RKO (cell line): ENCODE results near the gene ANXA7.

ENCODE experiments used
- DNase-seq: peaks from one replicate; pipeline ENCODE4 v3.0.0-alpha.2; 2016; ENCODE audit warnings: low spot score

The ANXA7 gene

DNA sequence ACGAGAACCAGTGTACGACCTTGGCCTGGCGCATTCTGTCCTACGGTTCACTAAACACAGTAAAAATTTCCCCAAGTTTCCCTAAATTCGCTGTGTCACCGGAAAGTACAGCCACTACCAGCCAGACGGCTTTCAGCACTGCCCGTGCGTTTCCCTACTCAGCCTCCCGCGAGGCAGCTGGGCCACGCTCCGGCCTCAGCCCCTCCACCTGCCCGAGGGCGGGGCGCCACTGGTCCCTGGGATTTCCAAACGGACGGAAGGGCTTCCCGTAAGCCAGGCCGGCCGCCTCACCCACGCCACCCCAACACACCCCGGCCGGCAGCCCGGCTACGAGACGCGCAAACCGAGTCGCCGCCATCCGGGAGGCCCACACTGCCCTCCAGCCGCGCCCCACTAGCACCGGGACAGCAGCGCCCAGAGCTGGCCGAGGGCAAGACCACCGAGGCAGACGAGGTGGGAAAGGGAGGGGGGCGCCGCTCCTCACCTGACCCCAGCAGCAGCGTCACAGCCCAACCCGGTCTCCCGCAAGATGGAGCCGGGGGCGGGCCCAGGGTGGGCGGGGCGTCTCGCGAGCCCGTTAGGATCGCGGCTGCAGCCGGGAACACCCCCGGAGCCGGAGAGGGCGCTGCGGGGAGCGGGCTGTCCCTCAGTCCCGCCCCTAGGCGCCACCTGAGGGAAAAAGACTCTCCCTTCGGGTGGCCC lies at the start of gene ANXA7:
Gene ANXA7, minus strand, starts transcription at position 531 of the 702 bp plus-strand sequence. CDS start 13,202 bp downstream, outside the sequence.
- DNase-seq = peak; percentile 87

DNA sequence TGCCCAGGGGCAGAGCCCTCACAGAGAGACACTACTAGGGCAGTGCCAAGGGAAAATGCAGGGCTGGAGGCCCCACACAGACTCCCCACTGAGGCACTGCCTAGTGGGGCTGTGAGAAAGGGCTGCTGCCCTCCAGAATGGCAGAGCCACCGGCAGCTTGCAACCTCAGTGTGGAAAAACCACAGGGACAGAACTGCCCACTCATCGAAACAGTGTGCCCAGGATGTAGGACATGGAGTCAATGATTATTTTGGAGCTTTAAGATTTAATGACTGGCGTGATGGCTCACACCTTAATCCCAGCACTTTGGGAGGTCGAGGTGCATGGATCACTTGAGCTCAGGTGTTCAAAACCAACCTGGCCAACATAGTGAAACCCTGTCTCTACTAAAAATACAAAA lies 47.0 kb upstream of the ANXA7 start:
- DNase-seq = no peak

DNA sequence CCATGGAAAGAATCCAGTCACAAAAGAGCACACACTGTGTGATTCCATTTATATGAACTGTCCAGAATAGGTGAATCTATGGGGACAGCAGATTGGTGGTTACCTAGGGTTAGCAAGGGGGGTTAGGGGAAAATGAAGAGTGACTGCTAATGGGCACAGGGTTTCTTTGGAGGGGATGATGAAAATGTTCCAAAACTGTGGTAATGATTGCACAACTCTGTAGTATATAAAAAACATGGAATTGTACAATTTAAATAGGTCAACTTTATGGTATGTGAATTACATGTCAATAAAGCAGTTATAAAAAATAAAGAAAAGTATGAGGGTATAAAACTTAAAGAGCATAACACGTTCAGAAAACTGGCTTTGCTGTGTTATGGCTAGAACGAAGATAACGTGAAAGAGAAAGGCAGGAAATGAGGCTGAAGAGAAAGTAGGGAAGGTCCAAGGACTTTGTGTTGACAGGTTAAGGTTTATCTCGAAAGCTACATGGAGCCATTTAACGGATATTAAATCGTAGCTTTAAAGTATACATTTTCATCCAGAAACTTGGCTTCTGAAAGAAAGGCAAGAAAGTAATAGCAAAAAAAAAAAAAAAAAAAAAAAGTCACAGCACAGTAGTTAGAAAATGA lies 45.9 kb upstream of the ANXA7 start:
- DNase-seq = no peak

DNA sequence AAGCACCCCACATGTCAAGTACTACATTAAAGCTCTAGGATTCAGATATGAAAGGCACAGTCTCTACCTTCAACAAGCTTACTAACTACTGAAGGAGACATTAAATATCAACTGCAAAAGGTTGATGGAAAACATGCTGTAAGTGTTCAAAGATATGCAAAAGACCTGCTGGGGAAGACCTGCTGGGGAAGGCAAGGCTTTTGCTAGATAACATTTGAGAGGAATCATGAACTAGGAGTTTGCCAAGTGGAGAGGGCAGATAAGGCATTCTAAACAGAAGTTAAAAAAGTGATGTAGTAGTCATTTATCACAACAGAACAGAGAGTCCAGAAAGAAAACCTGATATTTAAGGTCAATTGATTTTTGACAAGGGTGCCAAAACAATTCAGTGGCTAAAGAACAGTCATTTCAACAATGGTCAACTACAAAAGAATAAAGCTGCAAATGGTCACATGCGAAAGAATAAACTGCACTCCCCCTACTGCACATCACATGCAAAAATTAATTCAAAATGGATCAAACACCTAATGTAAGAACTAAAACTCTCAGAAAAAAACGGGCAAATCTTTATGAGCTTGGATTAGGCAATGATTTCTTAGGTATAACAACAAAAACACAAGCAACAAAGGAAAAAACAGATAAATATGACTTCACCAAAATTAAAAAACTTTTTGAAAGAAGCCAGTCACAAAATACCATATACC lies 42.5 kb upstream of the ANXA7 start:
- DNase-seq = no peak

DNA sequence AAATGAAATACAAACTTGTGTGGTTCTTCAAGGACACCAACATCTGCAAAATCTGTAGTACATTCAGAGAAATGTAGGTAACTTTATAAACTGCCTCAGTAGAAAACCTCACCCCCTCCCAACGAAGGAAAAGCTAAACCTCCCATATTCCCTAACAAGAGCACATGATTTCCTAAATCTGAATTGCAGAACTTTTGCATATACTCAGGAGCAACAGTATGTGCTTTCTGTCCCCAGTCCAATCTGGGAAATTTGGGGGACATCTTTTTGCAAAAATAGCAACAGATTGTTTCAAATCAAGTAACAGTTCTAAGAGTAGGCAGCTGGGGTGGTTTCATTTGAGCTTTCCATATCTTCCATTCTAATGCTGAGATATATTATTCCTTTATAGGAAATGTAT lies 35.3 kb upstream of the ANXA7 start:
- no peak for DNase-seq

DNA sequence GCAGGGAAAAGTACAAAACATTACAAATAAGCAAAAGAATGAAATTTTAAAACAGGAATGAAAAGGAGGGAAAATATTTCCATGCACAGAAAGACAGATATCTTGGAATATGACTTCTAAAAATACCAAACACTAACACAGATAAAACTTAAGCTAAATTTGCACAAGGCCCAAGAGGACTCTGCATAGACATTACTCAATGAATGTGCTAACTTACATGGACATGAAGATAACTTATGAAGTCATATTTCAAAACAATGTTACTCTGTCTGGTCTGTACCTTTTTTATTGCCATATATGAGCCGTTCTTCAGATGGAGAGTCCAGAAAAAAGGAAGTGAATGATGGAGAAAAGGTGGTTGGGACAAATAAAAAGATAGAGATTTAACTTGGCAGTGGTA lies 34.5 kb upstream of the ANXA7 start:
- no peak for DNase-seq

DNA sequence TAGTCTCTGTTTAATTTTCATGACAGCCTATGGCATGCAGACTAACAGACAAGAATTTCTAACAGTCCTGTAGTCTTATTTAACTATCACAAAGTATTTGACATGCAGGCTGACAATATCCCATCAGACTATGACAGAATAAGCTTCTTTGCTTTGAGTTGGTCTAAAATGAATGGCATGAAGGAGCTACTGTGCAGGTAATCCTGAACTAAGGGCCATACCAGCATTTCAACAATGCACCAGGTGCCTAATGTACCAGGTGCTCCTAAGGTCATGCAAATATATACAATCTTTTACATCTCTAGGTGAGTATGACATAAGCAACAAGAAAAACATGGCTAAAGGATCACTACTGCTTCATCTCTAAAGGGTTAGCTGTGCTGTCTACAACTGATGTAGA lies 33.1 kb upstream of the ANXA7 start:
- no peak for DNase-seq

DNA sequence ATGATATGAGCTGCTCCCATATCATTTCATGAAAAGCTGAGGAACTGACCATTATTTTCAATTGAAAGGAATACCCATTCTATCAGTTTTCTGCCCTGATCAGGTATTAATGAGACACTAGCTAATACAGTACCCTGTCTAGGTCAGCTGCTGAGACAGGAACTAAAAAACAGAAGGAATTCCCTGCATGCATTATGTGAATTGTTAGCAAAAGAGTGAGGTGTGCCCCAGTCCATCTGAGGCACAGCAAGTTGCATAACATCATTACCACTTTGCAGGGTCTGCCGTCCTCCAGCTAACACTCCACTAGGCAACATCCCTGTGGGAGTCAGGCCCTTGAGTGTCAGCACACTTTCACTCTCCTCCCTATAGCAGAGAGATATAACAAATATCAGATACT lies 30.6 kb upstream of the ANXA7 start:
- DNase-seq = no peak

DNA sequence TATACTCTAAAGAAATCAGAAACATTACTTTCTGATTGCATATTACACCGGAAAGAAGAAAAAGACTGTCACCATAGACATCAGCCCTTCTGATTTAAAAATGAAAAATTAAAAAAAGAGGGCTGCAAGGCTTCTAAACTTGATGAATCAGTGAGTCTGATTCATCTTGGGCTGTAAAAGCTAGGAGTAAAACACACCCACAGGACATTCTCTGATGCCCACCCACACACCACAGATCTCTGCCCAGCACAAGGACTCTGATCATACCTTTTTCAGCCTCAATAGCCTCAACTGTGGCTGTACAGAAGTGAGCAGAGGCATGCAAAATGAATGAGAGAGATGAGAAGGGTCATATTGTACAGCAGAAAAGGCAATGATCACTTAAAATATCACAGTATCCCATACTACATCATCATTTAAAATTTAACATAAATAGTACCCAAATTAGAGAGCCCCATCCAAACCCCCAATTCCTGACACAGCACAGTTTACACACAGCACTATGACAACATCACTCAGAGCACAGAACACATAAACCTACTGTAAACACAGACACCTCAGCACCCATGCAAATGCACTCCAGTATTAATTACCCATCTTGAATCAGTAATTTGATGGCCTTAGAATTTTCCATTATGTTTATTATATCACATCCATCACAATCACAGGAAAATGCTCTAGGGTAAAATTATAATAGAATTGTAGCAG lies 25.9 kb upstream of the ANXA7 start:
- peak; percentile 61 for DNase-seq

DNA sequence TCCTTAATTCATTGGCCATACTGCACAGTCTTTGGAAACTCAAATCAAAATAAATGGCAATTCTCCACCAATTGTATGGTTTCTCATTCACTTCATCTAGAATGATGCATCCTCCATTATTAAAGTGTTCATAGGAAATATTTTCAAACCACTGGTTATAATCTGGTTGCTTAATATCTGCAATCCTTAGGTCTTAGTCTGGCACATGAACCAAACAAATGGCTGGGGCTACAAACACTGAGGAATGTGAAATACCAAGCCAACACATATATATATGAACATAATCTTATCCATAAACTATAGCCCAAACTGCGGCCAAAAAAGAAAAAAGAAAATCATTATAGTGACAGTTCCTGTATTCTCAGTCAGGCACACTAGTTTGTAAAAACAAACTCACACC lies 25.2 kb upstream of the ANXA7 start:
- no peak for DNase-seq

DNA sequence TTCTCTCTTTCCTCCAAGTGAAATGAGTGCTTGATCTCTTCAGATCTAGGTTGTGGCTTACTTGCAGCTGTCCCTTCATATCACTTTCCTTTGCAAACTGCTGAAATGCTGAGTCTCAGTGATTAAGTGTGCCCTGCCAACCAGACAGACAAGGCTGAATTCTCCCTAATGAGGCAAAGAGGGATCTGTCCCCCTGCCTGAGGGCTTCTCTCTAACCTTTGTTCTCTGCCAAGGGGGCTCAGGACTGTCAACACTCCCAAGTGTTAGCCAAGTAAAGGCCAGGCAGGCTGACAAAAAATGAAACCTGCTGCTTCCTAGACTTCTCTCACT lies 19.6 kb upstream of the ANXA7 start, which contains the start of gene MSS51:
Gene MSS51, minus strand, starts transcription at position 24 of the 330 bp plus-strand sequence. CDS start 5,277 bp downstream, outside the sequence.
- DNase-seq = no peak

DNA sequence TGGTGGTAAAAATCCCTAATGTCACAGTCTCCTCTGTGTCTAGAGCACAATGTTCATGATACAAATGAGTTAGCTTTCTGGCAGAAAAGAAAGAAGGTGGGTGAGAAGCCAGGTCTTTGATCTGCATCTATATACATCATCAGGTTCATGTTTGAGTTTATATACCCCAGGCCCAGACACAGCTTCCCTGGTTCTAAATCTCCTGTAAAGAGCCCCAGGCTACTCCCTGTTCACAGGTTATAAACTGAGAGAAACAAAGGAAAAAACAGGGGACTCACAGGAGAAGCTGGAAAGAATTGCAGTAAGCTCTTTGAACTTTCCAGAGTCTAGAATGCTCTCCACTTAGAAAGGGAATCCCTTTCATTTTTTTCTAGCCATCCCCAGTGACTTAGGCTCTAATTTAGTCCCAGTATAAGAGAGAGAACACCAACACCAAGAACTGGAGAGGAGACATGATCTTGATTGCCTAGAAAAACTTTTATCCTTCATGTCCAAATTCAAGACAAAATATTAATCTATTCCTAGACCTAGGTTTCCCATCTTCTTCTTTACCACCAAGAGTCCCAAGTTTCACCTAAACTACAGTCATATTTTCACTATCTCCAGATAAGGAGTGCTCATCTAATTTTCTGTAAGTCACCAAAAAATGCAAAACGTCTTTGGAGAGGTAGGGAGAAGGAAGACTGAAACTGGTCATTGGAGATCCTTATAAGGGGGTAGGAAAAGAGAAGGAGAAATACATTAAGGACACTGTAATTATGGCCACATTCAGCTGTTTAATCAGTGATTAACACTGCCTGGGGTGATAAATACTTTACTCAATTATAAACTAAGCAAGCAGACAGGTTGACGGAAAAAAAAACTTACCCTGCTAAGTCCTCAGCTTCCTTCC lies 19.0 kb upstream of the ANXA7 start:
- DNase-seq = no peak

DNA sequence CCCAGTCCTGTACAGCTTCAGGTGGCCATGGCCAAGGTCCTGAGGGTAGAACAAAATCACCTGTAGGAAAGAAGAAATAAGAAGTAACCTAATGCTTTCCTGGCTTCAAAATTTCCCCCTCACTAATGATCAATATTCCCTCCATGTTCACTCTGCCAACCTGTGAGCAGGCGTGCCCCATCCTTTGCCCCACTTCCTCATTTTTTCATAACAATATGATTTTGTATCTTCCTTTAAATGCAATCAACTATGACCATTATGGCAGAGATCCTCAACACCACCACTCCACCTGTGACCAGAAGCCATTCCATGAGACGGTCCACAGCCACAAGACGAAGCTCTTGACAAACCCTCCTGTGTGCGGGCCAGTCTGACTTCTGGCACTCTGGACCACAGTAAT lies 12.5 kb upstream of the ANXA7 start:
- no peak for DNase-seq

DNA sequence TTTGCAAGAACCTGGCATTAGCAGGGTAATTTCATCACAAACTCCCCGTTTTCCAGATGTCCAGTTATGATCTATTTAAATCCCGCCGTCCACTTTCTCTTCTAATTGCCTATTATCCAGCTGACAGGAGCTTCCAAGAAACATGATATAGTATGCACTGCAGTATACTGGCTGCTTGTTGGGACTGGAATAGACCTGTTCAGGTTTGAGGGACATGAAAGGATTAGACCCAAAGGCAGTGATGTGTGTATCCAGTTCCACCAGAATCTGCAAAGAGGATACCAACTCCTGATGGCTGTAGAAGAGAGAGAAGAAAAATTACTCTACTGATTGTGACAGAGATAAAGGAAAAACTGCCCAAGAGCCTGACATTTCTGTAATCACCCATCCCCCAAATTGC lies 10.6 kb upstream of the ANXA7 start:
- DNase-seq = no peak

DNA sequence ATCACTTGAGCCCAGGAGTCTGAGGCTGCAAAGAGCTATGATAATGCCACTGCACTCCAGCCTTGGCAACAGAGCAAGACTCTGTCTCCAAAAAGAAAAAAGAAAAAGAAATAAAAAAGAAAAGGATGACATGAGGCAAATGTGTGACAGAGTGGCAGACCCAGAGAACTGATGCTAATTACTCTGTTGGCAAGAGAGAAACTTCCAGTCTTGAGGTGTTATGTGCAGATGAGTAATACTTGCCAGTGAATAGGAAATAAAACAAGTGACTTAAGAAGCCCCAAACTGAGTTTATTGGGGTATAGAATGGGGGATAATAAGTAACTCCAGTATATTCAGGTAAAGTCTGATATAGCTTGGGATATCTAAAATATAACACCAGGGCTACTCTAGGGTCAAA lies 9.5 kb upstream of the ANXA7 start:
- DNase-seq = no peak

DNA sequence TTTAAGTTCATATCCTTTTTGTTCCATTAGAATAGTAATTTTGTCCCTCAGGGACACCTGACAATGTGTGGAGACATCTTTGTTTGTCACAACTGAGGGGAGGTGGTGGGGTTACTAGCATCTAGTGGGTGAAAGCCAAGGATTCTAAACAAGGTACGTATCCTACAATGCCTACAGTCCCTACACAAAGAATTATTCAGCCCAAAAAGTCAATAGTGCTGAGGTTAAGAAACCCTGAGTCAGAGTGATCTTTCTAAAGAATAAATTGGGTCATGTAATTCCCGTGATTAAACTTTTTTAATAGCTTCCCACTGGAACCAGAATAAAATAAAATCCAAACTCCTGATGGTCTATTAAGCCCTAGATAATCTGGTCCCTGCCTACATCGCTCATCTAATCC lies 2.7 kb upstream of the ANXA7 start:
- no peak for DNase-seq

DNA sequence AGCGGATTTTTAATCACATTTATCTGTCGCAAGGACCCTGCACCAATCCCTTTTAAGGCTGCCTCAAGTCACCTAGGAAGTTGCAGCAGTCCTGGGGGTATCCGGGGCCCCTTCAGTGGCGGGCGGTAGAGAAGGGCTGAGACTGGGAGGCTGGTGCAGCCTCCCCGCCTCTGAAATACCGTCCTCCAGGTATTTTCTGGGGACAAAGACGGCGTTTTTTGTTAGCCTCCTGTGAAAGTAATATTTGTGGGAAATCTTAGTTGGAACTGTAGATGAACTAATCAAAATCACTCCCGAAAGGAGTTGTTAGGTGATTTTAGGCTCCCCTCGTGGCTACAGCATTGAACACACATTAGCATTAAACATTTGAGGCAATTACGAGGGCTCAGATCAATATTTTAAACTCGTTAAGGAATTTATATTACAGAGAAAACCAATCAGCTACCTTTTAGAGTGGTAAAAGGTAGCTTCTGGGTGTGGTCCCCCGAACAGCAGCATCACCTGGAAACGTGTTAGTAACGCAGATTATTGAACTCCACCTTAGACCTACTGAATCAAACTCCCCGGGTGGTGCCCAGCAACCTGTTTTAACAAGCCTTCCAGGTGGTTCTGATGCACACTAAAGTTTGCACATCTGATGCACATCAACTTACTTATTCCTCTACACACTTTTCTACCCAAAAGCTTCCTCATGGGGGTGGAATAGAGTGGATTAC lies 530 bp upstream of the ANXA7 start:
- DNase-seq = no peak

DNA sequence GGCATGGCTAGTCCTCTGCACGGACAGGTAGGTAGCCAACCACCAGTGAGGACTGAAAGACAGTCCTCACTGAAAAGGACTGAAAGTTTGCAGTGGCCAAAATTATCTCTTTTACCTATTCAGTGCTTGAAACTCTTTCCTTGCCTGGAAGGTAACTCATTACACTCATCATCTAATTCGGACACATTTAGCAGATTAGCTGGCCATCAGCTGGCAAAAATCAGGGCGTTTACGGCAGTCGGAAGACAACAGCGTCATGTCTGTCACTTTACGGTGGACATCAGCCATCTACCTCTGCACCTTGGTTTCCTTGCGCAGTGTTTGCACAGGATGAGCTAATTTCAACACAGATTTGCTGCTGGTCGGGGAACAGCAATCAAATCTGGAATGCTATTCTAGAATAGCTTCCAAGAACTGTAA lies 740 bp downstream of the ANXA7 start:
- DNase-seq = peak; percentile 85

DNA sequence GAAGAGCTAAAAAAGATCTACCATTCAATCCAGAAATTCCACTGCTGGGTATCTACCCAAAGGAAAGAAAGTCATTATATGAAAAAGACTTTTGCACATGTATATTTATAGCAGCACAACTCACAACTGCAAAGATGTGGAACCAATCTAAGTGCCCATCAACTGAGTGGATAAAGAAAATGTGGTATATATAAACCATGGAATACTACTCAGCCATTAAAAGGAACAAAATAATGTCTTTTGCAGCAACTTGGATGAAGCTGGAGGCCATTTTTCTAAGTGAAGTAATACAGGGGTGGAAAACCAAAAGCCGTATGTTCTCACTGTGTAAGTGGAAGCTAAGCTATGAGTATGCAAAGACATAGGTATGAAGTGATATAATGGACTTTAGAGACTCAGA lies 3.0 kb downstream of the ANXA7 start:
- DNase-seq = no peak

DNA sequence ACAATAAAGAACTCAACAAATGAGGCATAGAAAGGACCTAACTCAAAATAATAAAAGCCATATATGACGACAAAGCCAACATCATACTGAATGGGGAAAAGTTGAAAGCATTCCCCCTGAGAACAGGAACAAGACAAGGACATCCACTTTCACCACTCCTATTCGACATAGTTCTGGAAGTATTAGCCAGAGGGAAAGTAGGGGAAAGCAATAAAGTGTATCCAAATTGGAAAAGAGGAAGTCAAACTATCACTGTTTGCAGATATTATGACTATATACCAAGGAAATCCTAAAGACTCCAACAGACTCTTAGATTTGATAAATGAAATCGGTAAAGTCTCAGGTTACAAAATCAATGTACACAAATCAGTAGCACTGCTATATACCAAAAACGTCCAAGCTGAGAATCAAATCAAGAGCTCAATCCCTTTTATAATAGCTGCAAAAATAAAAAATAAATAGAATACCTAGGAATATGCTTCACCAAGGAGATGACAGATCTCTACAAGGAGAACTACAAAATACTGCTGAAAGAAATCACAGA lies 4.8 kb downstream of the ANXA7 start:
- DNase-seq = no peak

DNA sequence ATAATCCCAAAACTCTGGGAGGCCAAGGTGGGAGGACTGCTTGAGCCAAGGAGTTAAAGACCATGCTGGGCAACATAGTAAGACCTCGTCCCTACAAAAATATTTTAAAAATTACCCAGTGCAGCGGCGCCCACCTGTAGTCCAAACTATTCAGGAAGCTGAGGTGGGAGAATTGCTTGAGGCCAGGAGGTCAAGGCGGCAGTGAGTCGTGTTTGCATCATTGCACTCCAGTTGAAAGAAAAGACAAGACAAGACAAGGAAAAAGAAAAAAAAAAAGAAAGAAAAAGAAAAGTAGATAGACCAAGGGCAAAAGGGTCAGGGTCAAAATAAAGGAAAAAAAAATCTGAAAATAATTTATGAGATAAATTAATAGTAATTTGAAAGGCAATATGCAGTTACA lies 5.8 kb downstream of the ANXA7 start:
- DNase-seq = no peak
